HCT116 (cell line): ENCODE results near the gene VANGL2. TPM values are rescaled to one million over a fixed set of nuclear protein-coding genes. Genes with fewer than 3 reads are reported as not detected.

Experiments used
- ATAC-seq: fragments of 200-7000 bp; cut with Tn5 transposase; 2 replicates; pipeline ENCODE4 v1.9.1; 2020; ENCODE audit warnings: mild to moderate bottlenecking, moderate library complexity
- BruUV-seq: library from RNA; stranded (reverse); fragments of 400-500 nt; replicated peaks from 2 replicates; lab custom pipeline; 2021; lab: Mats Ljungman, UMichigan
- CTCF ChIA-PET: fragments of 300-600 bp; sonication (Branson Sonifier 250); formaldehyde crosslinking; loops from one replicate; lab custom pipeline; 2021; ENCODE audit warnings: antibody characterized with exemption; lab: Charles Lee
- POLR2A ChIA-PET: fragments of 300-600, 350-600 bp; sonication (Branson Sonifier 250); formaldehyde crosslinking; loops from one replicate; lab custom pipeline; 2021; ENCODE audit warnings: antibody characterized with exemption; lab: Charles Lee
- RAD21 ChIA-PET, 2 experiments: fragments of 300-600 bp; sonication (Branson Sonifier 250); formaldehyde crosslinking; loops; one replicate each; lab custom pipeline; 2023; ENCODE audit warnings: low total read pairs in 2 of 2; ENCODE audit not compliant: uncharacterized antibody in 2 of 2, unreplicated experiment in 2 of 2, low non-redundant PET in 1 of 2; lab: Charles Lee
- DNase-seq: peaks from one replicate; pipeline ENCODE4 v3.0.0-alpha.2; 2010; ENCODE audit warnings: low read depth, low spot score
- H2AFZ ChIP-seq: fragments of 200-600 bp; shearing (Covaris generic), sonication (generic); 2 replicates; pipeline ENCODE4 v1.6.1; 2017; ENCODE audit warnings: low read depth, mixed run types, mixed read lengths, antibody characterized with exemption, low read length; ENCODE audit not compliant: poor library complexity, severe bottlenecking
- H3K27ac ChIP-seq: 2 replicates; pipeline ENCODE4 v1.5.1; 2012; ENCODE audit warnings: low read depth, low read length
- H3K27me3 ChIP-seq: fragments of 200-600 bp; sonication (generic); 2 replicates; pipeline ENCODE4 v1.6.1; 2016; ENCODE audit warnings: mixed run types, low read length, mixed read lengths; ENCODE audit not compliant: insufficient read depth
- H3K36me3 ChIP-seq, 2 experiments: fragments of 200-500 bp in 1 of 2; fragments of 200-600 bp in 1 of 2; sonication (Bioruptor generic) in 1 of 2; sonication (generic) in 1 of 2; 2 replicates each; pipeline versions ENCODE4 v1.5.1 to v1.6.1; 2014 to 2016; ENCODE audit warnings: low read length in 2 of 2, inconsistent platforms in 1 of 2, mixed read lengths in 1 of 2, mixed run types in 1 of 2; ENCODE audit not compliant: insufficient read depth in 2 of 2, control insufficient read depth in 1 of 2
- H3K4me1 ChIP-seq, 2 experiments: fragments of 200-600 bp in 1 of 2; sonication (generic) in 1 of 2; 2 replicates each; pipeline versions ENCODE4 v1.5.1 to v1.6.1; 2012 to 2017; ENCODE audit warnings: low read length in 2 of 2, inconsistent platforms in 1 of 2, mild to moderate bottlenecking in 1 of 2, mixed read lengths in 1 of 2, mixed run types in 1 of 2, moderate library complexity in 1 of 2; ENCODE audit not compliant: insufficient read depth in 2 of 2, control insufficient read depth in 1 of 2
- H3K4me2 ChIP-seq: fragments of 200-600 bp; sonication (generic); 2 replicates; pipeline ENCODE4 v1.6.1; 2017; ENCODE audit warnings: mixed run types, low read length, mixed read lengths
- H3K4me3 ChIP-seq, 2 experiments: fragments of 200-600 bp in 1 of 2; sonication (generic) in 1 of 2; replicated peaks in 1 of 2; 2 replicates each; pipeline ENCODE4 v1.5.1; 2011 to 2016; ENCODE audit warnings: low read length in 2 of 2, control low read depth in 1 of 2, low read depth in 1 of 2, mild to moderate bottlenecking in 1 of 2, mixed read lengths in 1 of 2, mixed run types in 1 of 2
- H3K79me2 ChIP-seq: fragments of 200-600 bp; sonication (generic); 2 replicates; pipeline ENCODE4 v1.6.1; 2017; ENCODE audit warnings: mild to moderate bottlenecking, mixed run types, low read length, moderate library complexity, mixed read lengths; ENCODE audit not compliant: insufficient read depth
- H3K9ac ChIP-seq: fragments of 200-600 bp; sonication (generic); 2 replicates; pipeline ENCODE4 v1.6.1; 2016; ENCODE audit warnings: low read length, mixed read lengths
- H3K9me2 ChIP-seq: fragments of 200-600 bp; sonication (generic), shearing (Covaris generic); 2 replicates; pipeline ENCODE4 v1.6.1; 2017; ENCODE audit warnings: mixed run types, mild to moderate bottlenecking, moderate library complexity; ENCODE audit not compliant: insufficient read depth
- H3K9me3 ChIP-seq, 2 experiments: fragments of 200-500 bp in 1 of 2; fragments of 200-600 bp in 1 of 2; sonication (Bioruptor generic) in 1 of 2; sonication (generic) in 1 of 2; 2 replicates each; pipeline ENCODE4 v1.6.1; 2014 to 2017; ENCODE audit warnings: low read length in 2 of 2, mixed read lengths in 2 of 2, inconsistent platforms in 1 of 2, low read depth in 1 of 2, mild to moderate bottlenecking in 1 of 2, mixed run types in 1 of 2, moderate library complexity in 1 of 2; ENCODE audit not compliant: control insufficient read depth in 1 of 2, insufficient read depth in 1 of 2
- H4K20me1 ChIP-seq: fragments of 200-600 bp; sonication (generic), shearing (Covaris generic); 2 replicates; pipeline ENCODE4 v1.6.1; 2017; ENCODE audit warnings: mixed run types, mild to moderate bottlenecking, moderate library complexity; ENCODE audit not compliant: insufficient read depth
- ATF3 ChIP-seq: IDR thresholded peaks from 2 replicates; pipeline ENCODE4 v1.6.1; 2012
- CTCF ChIP-seq, 3 experiments: fragments of 200-600 bp in 1 of 3; sonication (generic) in 1 of 3; IDR thresholded peaks in 2 of 3; conservative IDR thresholded peaks in 1 of 3; 2 replicates each; pipeline ENCODE4 v1.5.1; 2012 to 2017; ENCODE audit warnings: low read depth in 2 of 3, low read length in 2 of 3, antibody characterized with exemption in 1 of 3, borderline replicate concordance in 1 of 3, control low read depth in 1 of 3, mild to moderate bottlenecking in 1 of 3, mixed read lengths in 1 of 3, mixed run types in 1 of 3, moderate library complexity in 1 of 3; ENCODE audit not compliant: insufficient read depth in 1 of 3
- EGR1 ChIP-seq: IDR thresholded peaks from 2 replicates; pipeline ENCODE4 v1.6.1; 2012; ENCODE audit warnings: low read depth
- ELF1 ChIP-seq: IDR thresholded peaks from 2 replicates; pipeline ENCODE4 v1.6.1; 2012; ENCODE audit warnings: low read depth, borderline replicate concordance
- EZH2phosphoT487 ChIP-seq: fragments of 200-600 bp; IDR thresholded peaks from 2 replicates; pipeline ENCODE4 v1.6.1; 2018; ENCODE audit warnings: antibody characterized with exemption, borderline replicate concordance
- RAD21 ChIP-seq: IDR thresholded peaks from 2 replicates; pipeline ENCODE4 v1.6.1; 2012; ENCODE audit warnings: low read depth, mild to moderate bottlenecking
- SP1 ChIP-seq: IDR thresholded peaks from 2 replicates; pipeline ENCODE4 v1.6.1; 2012; ENCODE audit warnings: low read depth
- YY1 ChIP-seq: IDR thresholded peaks from 2 replicates; pipeline ENCODE4 v1.6.1; 2011; ENCODE audit warnings: low read length, low read depth, moderate library complexity, mild to moderate bottlenecking; ENCODE audit not compliant: insufficient replicate concordance; ENCODE audit errors: extremely low read depth
- ZFX ChIP-seq: fragments of 450-650 bp; IDR thresholded peaks from 2 replicates; pipeline ENCODE4 v1.6.1; 2017
- intact Hi-C: fragments of 100-400 bp; cut with micrococcal nuclease; formaldehyde crosslinking; loops from 2 replicates; pipeline ENCODE4 v1.10.0; 2022
- total RNA-seq: library from RNA; stranded (reverse); gene quantifications from one replicate; pipeline ENCODE4 v1.2.1, GENCODE V29; 2021; ENCODE audit not compliant: unreplicated experiment

The VANGL2 gene
- total RNA-seq, 1 experiment from 2014 or later, result 1.1 TPM

- Histone ChIP-seq H4K20me1 (no peaks in the 10 kb centered on the region), H3K4me3 (no peak overlapping the region), H3K4me1 (no peaks in the 10 kb centered on the region), H3K36me3 (no peaks in the 10 kb centered on the region), H3K9ac (no peak overlapping the region), H2AFZ (no peak overlapping the region), H3K27ac (no peak overlapping the region), H3K79me2 (no peaks in the 10 kb centered on the region), H3K4me2 (no peak overlapping the region), H3K9me3 (no peaks in the 10 kb centered on the region), H3K27me3 (no peaks in the 10 kb centered on the region), H3K9me2 (no peaks in the 10 kb centered on the region)
- ChIA-PET CTCF (no interaction called here), POLR2A (no interaction called here), RAD21 (no interaction called here)
- BruUV-seq, result no TSS peak
- intact Hi-C loops, result no loop called here
- DNase-seq (no peak), ATAC-seq (no peak)
- TF ChIP-seq YY1 (no peak), ZFX (no peak), RAD21 (no peak), EZH2phosphoT487 (no peak), ELF1 (no peak), ATF3 (no peak), SP1 (no peak), EGR1 (no peak), CTCF (IDR thresholded peaks at IDR 0.05 in 2 of 3, conservative IDR thresholded peaks at IDR 0.05 in 1 of 3; ENCODE audit: borderline replicate concordance in 1 of 3, insufficient read depth in 1 of 3, low read depth in 2 of 3, low read length in 2 of 3) (no peak)
Observed at GRCh38 chr1:160449494-160449893, 49.1 kb downstream of the VANGL2 start.
